ENCODE data around the gene PHLDA3.

DNA sequence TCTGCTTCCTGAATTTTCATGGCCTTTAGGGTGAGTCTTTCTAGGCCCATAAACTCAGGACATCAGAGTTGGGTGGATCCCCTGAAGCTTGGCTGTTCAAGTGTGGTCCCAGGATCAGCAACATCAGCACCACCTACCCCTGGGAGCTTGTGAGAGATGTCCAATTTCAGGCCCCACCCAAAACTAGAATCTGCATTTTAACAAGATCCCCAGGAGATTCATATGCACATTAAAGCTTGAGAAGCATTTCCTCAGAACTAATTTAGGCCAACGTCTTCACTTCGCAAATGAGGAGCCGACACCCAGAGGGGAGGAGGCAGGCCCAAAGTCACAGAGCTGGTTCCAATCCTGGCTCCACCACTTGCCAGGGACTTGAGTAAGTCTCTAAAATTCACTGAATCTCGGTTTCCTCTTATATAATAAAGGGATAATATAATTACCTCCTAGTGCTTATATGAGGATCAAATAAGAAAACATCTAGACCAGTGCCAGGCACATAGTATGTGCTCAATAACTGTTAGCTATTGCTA lies 10.3 kb upstream of the PHLDA3 start:
- TF ChIP-seq, protein P1, sequence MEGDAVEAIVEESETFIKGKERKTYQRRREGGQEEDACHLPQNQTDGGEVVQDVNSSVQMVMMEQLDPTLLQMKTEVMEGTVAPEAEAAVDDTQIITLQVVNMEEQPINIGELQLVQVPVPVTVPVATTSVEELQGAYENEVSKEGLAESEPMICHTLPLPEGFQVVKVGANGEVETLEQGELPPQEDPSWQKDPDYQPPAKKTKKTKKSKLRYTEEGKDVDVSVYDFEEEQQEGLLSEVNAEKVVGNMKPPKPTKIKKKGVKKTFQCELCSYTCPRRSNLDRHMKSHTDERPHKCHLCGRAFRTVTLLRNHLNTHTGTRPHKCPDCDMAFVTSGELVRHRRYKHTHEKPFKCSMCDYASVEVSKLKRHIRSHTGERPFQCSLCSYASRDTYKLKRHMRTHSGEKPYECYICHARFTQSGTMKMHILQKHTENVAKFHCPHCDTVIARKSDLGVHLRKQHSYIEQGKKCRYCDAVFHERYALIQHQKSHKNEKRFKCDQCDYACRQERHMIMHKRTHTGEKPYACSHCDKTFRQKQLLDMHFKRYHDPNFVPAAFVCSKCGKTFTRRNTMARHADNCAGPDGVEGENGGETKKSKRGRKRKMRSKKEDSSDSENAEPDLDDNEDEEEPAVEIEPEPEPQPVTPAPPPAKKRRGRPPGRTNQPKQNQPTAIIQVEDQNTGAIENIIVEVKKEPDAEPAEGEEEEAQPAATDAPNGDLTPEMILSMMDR (IDR thresholded peaks at IDR 0.05), result no peak
- no peak for TF ChIP-seq EP300 (IDR thresholded peaks at IDR 0.05)
- TF ChIP-seq POLR2A (IDR thresholded peaks at IDR 0.05), result no peak

All from ovary (tissue), 3 donors.